Fibroblast of peridontal ligament (primary cell): Measurements from ENCODE around the gene ERC2.

Experiments
- DNase-seq: peaks from one replicate; pipeline ENCODE4 v3.0.0-alpha.2; 2010; ENCODE audit errors: extremely low read depth

ERC2 gene

GRCh38 chr3:55591888-55592287 lies 876.4 kb downstream of the ERC2 start:
- no peak for DNase-seq

DNA sequence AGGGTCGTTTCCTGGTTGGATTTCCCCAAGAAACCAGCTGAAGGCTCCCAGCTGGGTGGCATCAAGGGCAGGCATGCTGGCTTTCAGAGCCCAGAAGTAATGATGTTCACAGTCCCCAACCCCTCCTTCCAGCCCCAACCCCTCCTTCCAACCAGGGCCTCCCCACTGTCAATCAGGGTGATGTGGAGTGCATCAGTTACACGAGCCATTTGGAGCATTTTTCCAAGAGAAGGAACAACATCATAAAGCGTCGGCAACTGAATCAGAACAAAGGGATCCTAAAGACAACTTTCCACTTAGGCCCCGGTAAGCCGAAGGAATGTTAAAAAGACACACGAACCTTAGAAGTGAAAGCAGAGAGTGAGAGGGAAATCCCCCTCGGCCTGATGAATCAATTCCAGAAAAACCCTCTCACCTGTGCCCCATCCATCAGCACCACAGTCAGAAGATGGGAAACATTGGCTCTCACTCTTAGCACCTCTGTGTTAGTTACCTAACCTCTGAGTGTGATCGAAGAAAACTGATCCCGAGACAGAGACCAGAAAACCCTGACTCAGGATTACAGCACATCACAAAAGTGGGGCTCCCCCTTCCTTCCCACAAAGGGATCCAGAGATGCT lies 880.0 kb downstream of the ERC2 start:
- no peak for DNase-seq

- DNase-seq: peak; percentile 3
Observed at GRCh38 chr3:55585856-55586255, 882.4 kb downstream of the ERC2 start.

- no peak for DNase-seq
Observed at GRCh38 chr3:55584716-55585368, 883.4 kb downstream of the ERC2 start.

DNA sequence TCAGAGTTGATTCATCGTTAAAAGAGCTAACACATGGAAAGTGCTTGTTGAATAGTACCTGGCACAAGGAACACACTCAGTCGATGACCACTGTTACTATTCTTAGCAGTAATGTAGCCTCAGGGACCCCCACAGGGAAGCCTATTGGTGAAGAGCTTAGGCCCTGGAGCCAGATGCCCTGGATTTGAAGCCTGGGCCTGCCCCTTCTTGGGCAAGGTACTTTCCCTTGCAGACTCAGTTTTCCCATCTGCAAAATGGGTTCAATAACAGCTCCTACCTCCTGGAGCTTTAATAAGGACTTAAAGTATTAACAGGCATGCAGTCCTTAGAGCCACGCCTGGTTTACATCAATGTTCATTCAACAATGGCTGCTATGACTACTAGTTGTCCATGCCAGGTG lies 884.2 kb downstream of the ERC2 start:
- no peak for DNase-seq

GRCh38 chr3:55583475-55583874 lies 884.8 kb downstream of the ERC2 start:
- no peak for DNase-seq

DNA sequence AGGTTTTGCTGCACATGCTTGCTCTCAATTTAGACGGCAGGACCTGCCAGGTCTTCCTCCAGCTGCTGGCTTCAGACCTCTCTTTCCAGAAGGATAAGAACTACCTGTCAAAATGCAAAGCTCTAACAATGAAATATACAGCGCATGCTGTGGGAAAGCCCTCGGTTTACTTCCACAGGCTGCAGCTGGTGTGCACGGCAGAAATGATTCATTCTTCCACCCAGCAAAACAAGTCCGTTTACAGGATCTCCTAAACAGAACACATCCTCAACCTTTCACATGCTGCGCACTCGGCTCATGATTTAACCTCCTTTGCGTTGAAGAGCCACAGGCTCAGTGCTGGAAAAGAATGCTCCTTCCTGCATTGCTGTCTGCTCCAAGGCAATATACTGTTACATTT lies 888.8 kb downstream of the ERC2 start:
- peak; percentile 22 for DNase-seq

GRCh38 chr3:55576621-55577388 lies 891.5 kb downstream of the ERC2 start:
- DNase-seq: no peak

DNA sequence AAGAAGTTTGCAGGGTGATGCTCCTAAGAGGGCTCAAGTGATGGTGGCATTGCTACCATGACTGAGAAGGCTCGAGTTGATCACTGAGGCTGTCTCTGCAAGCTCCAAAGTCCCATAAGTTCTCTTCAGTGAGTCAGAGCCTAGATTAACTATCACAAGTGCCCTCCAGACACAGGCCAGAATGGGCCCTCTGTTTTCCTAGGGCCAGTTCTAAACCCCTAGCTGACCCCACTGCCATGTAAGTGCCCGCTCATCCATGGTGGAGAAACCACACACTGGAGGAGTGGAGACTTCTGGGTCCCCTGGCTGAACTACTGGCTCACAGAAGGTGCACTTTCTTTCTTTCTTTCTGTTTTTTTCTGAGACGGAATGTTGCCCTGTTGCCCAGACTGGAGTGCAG lies 893.6 kb downstream of the ERC2 start:
- no peak for DNase-seq

DNA sequence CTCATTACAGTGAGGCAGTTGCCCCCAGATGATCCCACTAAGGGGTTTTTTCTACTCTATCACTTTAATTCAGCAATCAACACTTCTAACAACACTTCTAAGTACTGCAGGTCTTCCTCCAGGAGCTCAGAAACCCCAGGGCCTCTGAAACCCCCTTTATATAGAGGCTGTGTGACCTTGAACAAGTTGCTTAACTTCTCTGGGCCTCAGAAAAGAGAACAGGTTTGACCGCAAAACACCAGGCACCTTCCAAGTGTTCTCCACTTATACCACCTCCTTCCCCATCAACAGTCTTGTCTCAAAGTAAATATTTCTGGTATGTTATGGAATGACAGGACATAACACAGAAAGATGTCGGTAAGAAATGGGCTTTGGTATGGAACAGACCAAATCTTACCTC lies 895.5 kb downstream of the ERC2 start:
- no peak for DNase-seq

DNA sequence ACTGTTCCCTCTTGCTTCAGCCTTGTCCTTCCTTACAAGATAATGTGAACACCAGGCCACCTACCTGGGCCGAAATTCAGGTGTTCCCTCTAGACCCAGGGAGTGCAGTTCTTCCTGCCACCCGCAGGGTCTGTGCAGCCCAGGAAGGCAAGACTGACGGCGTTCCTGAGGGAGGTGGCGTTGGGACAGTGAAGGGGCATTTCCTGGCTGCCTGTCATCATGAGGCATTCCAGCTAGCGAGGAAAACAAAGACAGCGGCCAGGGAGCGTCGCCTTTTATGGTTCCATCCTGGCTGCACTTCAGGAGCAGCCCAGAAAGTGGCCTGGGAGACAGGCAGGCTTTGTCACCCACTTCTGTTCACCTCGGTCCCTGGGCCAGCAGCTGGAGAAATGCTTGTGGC lies 896.4 kb downstream of the ERC2 start:
- DNase-seq: no peak

DNA sequence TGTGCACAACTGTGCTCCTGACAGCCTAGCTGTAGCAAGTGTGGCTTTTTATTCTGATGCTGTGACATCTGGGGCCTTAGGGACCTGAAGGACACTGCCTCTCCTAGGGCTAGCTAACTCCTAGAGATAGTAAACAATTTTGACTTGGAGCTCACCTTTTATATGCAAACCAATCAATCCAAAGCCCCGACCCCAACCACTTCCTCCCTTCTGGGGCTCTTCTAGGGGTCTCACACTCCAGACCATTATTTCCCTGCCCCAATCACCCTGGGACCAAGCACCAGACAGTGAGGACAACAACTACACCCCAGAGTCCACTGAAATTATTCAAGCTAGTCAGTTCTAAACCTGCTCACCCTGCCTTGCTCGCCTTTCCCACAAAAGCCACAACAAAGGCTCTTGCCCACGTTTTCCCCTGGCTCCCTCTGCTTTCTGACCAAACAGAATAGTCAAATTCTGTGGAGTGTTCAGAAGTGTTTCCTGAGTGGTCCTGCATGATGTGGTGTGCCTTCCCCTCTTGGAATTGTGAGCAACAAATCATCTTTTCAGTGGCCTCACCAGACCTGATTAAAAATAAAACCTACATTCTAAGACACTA lies 897.0 kb downstream of the ERC2 start:
- DNase-seq: no peak

GRCh38 chr3:55570271-55570711 lies 898.0 kb downstream of the ERC2 start:
- no peak for DNase-seq

GRCh38 chr3:55569033-55569599 lies 899.2 kb downstream of the ERC2 start:
- no peak for DNase-seq

DNA sequence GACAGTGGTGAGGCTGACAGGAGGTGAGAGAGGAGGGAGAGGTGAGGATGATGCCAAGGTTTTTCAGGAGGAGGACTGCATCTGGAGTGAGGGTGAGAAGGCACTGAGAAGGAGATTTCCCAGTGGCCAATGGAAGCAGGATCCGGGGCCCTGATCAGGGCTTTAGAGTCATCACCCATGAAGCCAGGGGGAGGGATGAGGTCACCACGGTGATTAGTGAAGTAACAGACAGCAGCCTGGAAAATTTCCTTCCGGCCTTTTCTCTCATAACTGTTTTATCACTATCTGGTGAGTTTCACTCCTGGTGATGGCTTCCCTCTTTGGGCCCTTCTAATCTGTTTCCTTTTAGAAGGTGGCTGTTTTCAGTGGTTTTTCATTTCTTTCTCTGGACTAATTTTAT lies 900.7 kb downstream of the ERC2 start:
- DNase-seq: no peak

DNA sequence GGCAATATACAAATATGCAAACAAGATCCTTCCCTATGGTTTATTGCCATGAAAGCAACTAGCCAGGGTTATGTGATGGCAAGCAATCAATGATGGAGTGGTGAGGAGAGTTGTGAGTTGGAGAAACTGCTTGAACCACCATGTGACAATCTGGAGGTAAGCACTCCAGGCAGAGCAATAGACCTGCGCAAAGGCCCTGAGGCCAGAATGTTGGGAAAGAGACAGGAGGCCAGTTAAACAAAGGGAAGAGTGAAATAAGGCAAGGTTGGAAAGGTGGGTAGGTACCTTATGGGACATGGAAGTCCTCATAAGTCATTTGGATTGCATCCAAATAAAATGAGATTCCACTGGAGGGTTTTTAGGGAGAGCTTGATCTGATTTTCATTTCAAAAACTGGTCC lies 901.1 kb downstream of the ERC2 start:
- no peak for DNase-seq

GRCh38 chr3:55565521-55565920 lies 902.7 kb downstream of the ERC2 start:
- DNase-seq: no peak

GRCh38 chr3:55564726-55565125 lies 903.5 kb downstream of the ERC2 start:
- DNase-seq: no peak

GRCh38 chr3:55562700-55563099 lies 905.6 kb downstream of the ERC2 start:
- DNase-seq: no peak

GRCh38 chr3:55559500-55560423 lies 908.5 kb downstream of the ERC2 start:
- no peak for DNase-seq

- no peak for DNase-seq
Observed at GRCh38 chr3:55558316-55558715, 910.0 kb downstream of the ERC2 start.
